H9 (cell line): ENCODE results near the gene APOA4. TPM values are rescaled to one million over a fixed set of nuclear protein-coding genes. Genes with fewer than 3 reads are reported as not detected.

ENCODE experiments used
- DNase-seq: peaks from one replicate; pipeline ENCODE4 v3.0.0-alpha.2; 2017
- H2AFZ ChIP-seq: one replicate; pipeline ENCODE4 v1.6.1; 2013; ENCODE audit warnings: mild to moderate bottlenecking, low read length, control low read depth, moderate library complexity
- H2AK5ac ChIP-seq: 2 replicates; pipeline ENCODE4 v1.6.1; 2013; ENCODE audit warnings: low read length, control low read depth, mixed read lengths; ENCODE audit not compliant: insufficient read length
- H2BK120ac ChIP-seq: one replicate; pipeline ENCODE4 v1.6.1; 2013; ENCODE audit warnings: low read depth, mild to moderate bottlenecking, low read length, control low read depth, inconsistent platforms; ENCODE audit not compliant: poor library complexity, severe bottlenecking
- H2BK12ac ChIP-seq: 2 replicates; pipeline ENCODE4 v1.6.1; 2013; ENCODE audit warnings: low read length, control low read depth, mixed read lengths, low read depth; ENCODE audit not compliant: insufficient read length
- H2BK15ac ChIP-seq: 2 replicates; pipeline ENCODE4 v1.6.1; 2013; ENCODE audit warnings: low read depth, low read length, control low read depth
- H2BK20ac ChIP-seq: one replicate; pipeline ENCODE4 v1.6.1; 2013; ENCODE audit warnings: low read depth, mild to moderate bottlenecking, low read length, control low read depth, inconsistent platforms; ENCODE audit not compliant: poor library complexity, severe bottlenecking
- H2BK5ac ChIP-seq: 2 replicates; pipeline ENCODE4 v1.6.1; 2013; ENCODE audit warnings: low read length, control low read depth, mixed read lengths; ENCODE audit not compliant: insufficient read length
- H3K14ac ChIP-seq: 2 replicates; pipeline ENCODE4 v1.6.1; 2013; ENCODE audit warnings: low read length, control low read depth; ENCODE audit not compliant: insufficient read depth
- H3K18ac ChIP-seq: 2 replicates; pipeline ENCODE4 v1.6.1; 2013; ENCODE audit warnings: low read depth, mild to moderate bottlenecking, mixed read lengths, low read length, control low read depth; ENCODE audit not compliant: insufficient read length
- H3K23ac ChIP-seq: 2 replicates; pipeline ENCODE4 v1.6.1; 2013; ENCODE audit warnings: low read length, control low read depth, mixed read lengths, low read depth; ENCODE audit not compliant: insufficient read length
- H3K23me2 ChIP-seq: 2 replicates; pipeline ENCODE4 v1.6.1; 2013; ENCODE audit warnings: low read depth, mild to moderate bottlenecking, mixed read lengths, low read length, control low read depth; ENCODE audit not compliant: insufficient read length, poor library complexity, severe bottlenecking
- H3K27ac ChIP-seq: 2 replicates; pipeline ENCODE4 v1.5.1; 2013; ENCODE audit warnings: low read length, control low read depth, mixed read lengths, low read depth; ENCODE audit not compliant: insufficient read length
- H3K27me3 ChIP-seq: 2 replicates; pipeline ENCODE4 v1.6.1; 2013; ENCODE audit warnings: low read length, control low read depth, inconsistent platforms; ENCODE audit not compliant: insufficient read depth
- H3K4ac ChIP-seq: 2 replicates; pipeline ENCODE4 v1.6.1; 2013; ENCODE audit warnings: low read depth, mild to moderate bottlenecking, control low read depth, inconsistent platforms, low read length, moderate library complexity
- H3K4me1 ChIP-seq: 2 replicates; pipeline ENCODE4 v1.6.1; 2013; ENCODE audit warnings: low read length, control low read depth, inconsistent platforms; ENCODE audit not compliant: insufficient read depth
- H3K4me2 ChIP-seq: 2 replicates; pipeline ENCODE4 v1.6.1; 2013; ENCODE audit warnings: low read length, control low read depth, mixed read lengths; ENCODE audit not compliant: insufficient read length, insufficient read depth
- H3K56ac ChIP-seq: 2 replicates; pipeline ENCODE4 v1.6.1; 2013; ENCODE audit warnings: low read depth, mild to moderate bottlenecking, mixed read lengths, low read length, control low read depth; ENCODE audit not compliant: insufficient read length
- H3K79me1 ChIP-seq: 2 replicates; pipeline ENCODE4 v1.6.1; 2013; ENCODE audit warnings: low read depth, mild to moderate bottlenecking, moderate library complexity, low read length, control low read depth, inconsistent platforms; ENCODE audit not compliant: insufficient read depth, poor library complexity, severe bottlenecking
- H3K79me2 ChIP-seq: 2 replicates; pipeline ENCODE4 v1.6.1; 2013; ENCODE audit warnings: low read length, control low read depth, inconsistent platforms; ENCODE audit not compliant: insufficient read depth
- H3K9ac ChIP-seq: 2 replicates; pipeline ENCODE4 v1.6.1; 2013; ENCODE audit warnings: low read length, control low read depth, mixed read lengths; ENCODE audit not compliant: insufficient read length; ENCODE audit errors: extremely low read depth
- H3K9me3 ChIP-seq: one replicate; pipeline ENCODE4 v1.6.1; 2013; ENCODE audit warnings: low read depth, low read length, inconsistent platforms; ENCODE audit not compliant: control insufficient read depth
- H3T11ph ChIP-seq: one replicate; pipeline ENCODE4 v1.6.1; 2013; ENCODE audit warnings: mild to moderate bottlenecking, low read length, control low read depth, inconsistent platforms
- H4K20me1 ChIP-seq: one replicate; pipeline ENCODE4 v1.6.1; 2013; ENCODE audit not compliant: control insufficient read depth, insufficient read length, insufficient read depth
- H4K5ac ChIP-seq: 2 replicates; pipeline ENCODE4 v1.6.1; 2013; ENCODE audit warnings: low read depth, mild to moderate bottlenecking, mixed read lengths, low read length, control low read depth; ENCODE audit not compliant: insufficient read length
- H4K8ac ChIP-seq: replicated peaks from 2 replicates; pipeline ENCODE4 v1.6.1; 2013; ENCODE audit warnings: low read length, control low read depth, mixed read lengths, low read depth; ENCODE audit not compliant: insufficient read length
- H4K91ac ChIP-seq: 2 replicates; pipeline ENCODE4 v1.6.1; 2013; ENCODE audit warnings: low read depth, mild to moderate bottlenecking, moderate library complexity, mixed read lengths, low read length, control low read depth; ENCODE audit not compliant: insufficient read length
- H3K27ac Mint-ChIP-seq, 3 experiments: 2 replicates in 2 of 3; 3 replicates in 1 of 3; pipeline ENCODE4 v1.8.0; 2020 to 2021; ENCODE audit warnings: mixed read lengths in 3 of 3, mild to moderate bottlenecking in 1 of 3, moderate library complexity in 1 of 3
- H3K27me3 Mint-ChIP-seq: 2 replicates; pipeline ENCODE4 v1.8.0; 2021; ENCODE audit warnings: low read depth, mild to moderate bottlenecking, moderate library complexity, mixed read lengths
- H3K36me3 Mint-ChIP-seq, 3 experiments: 2 replicates in 2 of 3; 3 replicates in 1 of 3; pipeline ENCODE4 v1.8.0; 2020 to 2021; ENCODE audit warnings: low read depth in 3 of 3, mixed read lengths in 3 of 3; ENCODE audit not compliant: insufficient read depth in 1 of 3
- H3K4me1 Mint-ChIP-seq, 2 experiments: 2 replicates each; pipeline ENCODE4 v1.8.0; 2020; ENCODE audit warnings: mixed read lengths in 2 of 2
- H3K4me3 Mint-ChIP-seq, 2 experiments: 2 replicates in 1 of 2; 3 replicates in 1 of 2; pipeline ENCODE4 v1.8.0; 2020 to 2021; ENCODE audit warnings: mild to moderate bottlenecking in 2 of 2, mixed read lengths in 2 of 2, moderate library complexity in 1 of 2
- H3K9me3 Mint-ChIP-seq, 2 experiments: 2 replicates in 1 of 2; 3 replicates in 1 of 2; pipeline ENCODE4 v1.8.0; 2020; ENCODE audit warnings: mild to moderate bottlenecking in 2 of 2, mixed read lengths in 2 of 2, moderate library complexity in 1 of 2
- CTCF ChIP-seq: fragments of 200-600 bp; sonication (generic); conservative IDR thresholded peaks from 3 replicates; pipeline ENCODE4 v1.8.0; 2021; ENCODE audit warnings: antibody characterized with exemption, mild to moderate bottlenecking
- WGBS: extraction: QIAGEN DNeasy Blood & Tissue Kit; methylation state at CpG from one replicate; pipeline ENCODE4 v1.1.7; 2013; ENCODE audit warnings: missing lambda C conversion rate, low lambda C conversion rate, mixed read lengths; ENCODE audit not compliant: insufficient read length; ENCODE audit errors: extremely low coverage; 5-methylcytosine and 5-hydroxymethylcytosine counted together
- total RNA-seq: library from RNA; stranded (reverse); gene quantifications from 2 replicates; pipeline ENCODE4 v1.2.1, GENCODE V29; 2021

APOA4 gene
- total RNA-seq, 1 experiment from 2014 or later = not detected

- Histone ChIP-seq H3K4ac (no peak overlapping the region), H2AK5ac (no peak overlapping the region), H4K5ac (no peak overlapping the region), H4K91ac (no peak overlapping the region), H3K14ac (no peak overlapping the region), H3K4me2 (no peak overlapping the region), H4K20me1 (no peaks in the 10 kb centered on the region), H4K8ac (no peak overlapping the region), H2BK120ac (no peak overlapping the region), H2BK5ac (no peak overlapping the region), H3K79me1 (no peaks in the 10 kb centered on the region), H3K56ac (no peak overlapping the region), H2BK15ac (no peak overlapping the region), H3K9me3 (no peaks in the 10 kb centered on the region), H3K18ac (no peak overlapping the region), H3K4me1 (no peaks in the 10 kb centered on the region; the same call in 1 of the 2 replicates), H3T11ph (no peak overlapping the region), H3K23me2 (peaks cover 2% of the 10 kb centered on the region), H2BK20ac (no peak overlapping the region), H2BK12ac (no peak overlapping the region), H3K23ac (no peak overlapping the region), H3K27me3 (no peaks in the 10 kb centered on the region), H2AFZ (no peak overlapping the region), H3K9ac (no peak overlapping the region), H3K79me2 (no peaks in the 10 kb centered on the region), H3K27ac (no peak overlapping the region)
- TF ChIP-seq CTCF = no peak
- Mint-ChIP-seq H3K27me3 (peaks cover 6% of the 10 kb centered on the region), H3K9me3 (no peaks in the 10 kb centered on the region), H3K4me1 (peaks cover 5 to 6% of the 10 kb centered on the region in 2 experiments; a peak in 3 of 4 replicates), H3K27ac (no peak overlapping the region), H3K4me3 (no peak overlapping the region), H3K36me3 (no peaks in the 10 kb centered on the region)
- no CpG with 5 or more reads among the region's 9 CpGs for WGBS
- DNase-seq = no peak
Observed at GRCh38 chr11:116819049-116819448, 4.1 kb downstream of the APOA4 start.
